Effector memory CD4-positive, alpha-beta T cell (primary cell): ENCODE data around the gene FGF2.
"Not testable (repeated sequence)": the region's sequence is repeated elsewhere in the genome, so short reads cannot be mapped to it uniquely, and the experiment has no call there.

ENCODE experiments used
- DNase-seq, 3 donors: peaks; one replicate each; pipeline ENCODE4 v3.0.0-alpha.2; 2020
- H3K27ac ChIP-seq: 2 replicates; pipeline ENCODE4 v1.7.0; 2013; ENCODE audit warnings: mild to moderate bottlenecking, low read length, moderate library complexity; ENCODE audit not compliant: insufficient read depth, poor library complexity, severe bottlenecking
- H3K27me3 ChIP-seq: replicated peaks from 2 replicates; pipeline ENCODE4 v1.7.0; 2013; ENCODE audit warnings: mild to moderate bottlenecking, low read length; ENCODE audit not compliant: insufficient read depth, control insufficient read depth, poor library complexity, severe bottlenecking
- H3K36me3 ChIP-seq: 2 replicates; pipeline ENCODE4 v1.7.0; 2013; ENCODE audit warnings: mild to moderate bottlenecking, low read length, moderate library complexity; ENCODE audit not compliant: control insufficient read depth, insufficient read depth
- H3K4me1 ChIP-seq: 2 replicates; pipeline ENCODE4 v1.7.0; 2013; ENCODE audit warnings: low read length, mild to moderate bottlenecking; ENCODE audit not compliant: control insufficient read depth, insufficient read depth, poor library complexity, severe bottlenecking
- H3K4me3 ChIP-seq: 2 replicates; pipeline ENCODE4 v1.7.0; 2013; ENCODE audit warnings: low read length, low read depth, mild to moderate bottlenecking; ENCODE audit not compliant: insufficient read depth, poor library complexity, severe bottlenecking
- H3K9me3 ChIP-seq: 2 replicates; pipeline ENCODE4 v1.7.0; 2013; ENCODE audit warnings: mild to moderate bottlenecking, low read length, moderate library complexity; ENCODE audit not compliant: control insufficient read depth

FGF2 gene

DNA sequence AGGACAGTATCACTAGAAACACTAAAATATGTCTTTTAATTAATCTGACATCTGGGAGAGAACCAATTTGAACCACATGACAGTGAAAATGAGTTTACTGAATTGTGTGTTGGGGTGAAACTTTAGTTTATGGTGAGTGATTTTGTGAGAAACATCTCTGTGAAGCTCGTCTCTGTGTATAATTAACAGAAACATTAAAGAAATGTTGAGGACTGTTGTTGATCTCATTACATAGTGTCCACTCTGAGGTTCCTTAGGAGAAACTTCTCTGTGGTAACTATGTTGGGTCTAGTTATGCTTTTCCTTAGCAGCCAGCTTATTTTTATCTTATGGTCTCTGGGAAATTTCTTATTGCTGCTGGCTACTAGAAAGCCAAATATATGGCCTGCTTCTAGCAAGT is 15.8 kb downstream of the FGF2 start:
- Histone ChIP-seq H3K4me1 (no peaks in the 10 kb centered on the region), H3K27me3 (no peaks in the 10 kb centered on the region), H3K9me3 (no peaks in the 10 kb centered on the region), H3K36me3 (no peaks in the 10 kb centered on the region), H3K27ac (no peak overlapping the region), H3K4me3 (no peak overlapping the region)
- DNase-seq, result no peak

- Histone ChIP-seq H3K27me3 (no peaks in the 10 kb centered on the region), H3K4me3 (no peak overlapping the region), H3K36me3 (no peaks in the 10 kb centered on the region), H3K4me1 (no peaks in the 10 kb centered on the region), H3K27ac (no peak overlapping the region), H3K9me3 (no peaks in the 10 kb centered on the region)
- no peak for DNase-seq
Measured at GRCh38 chr4:122842984-122843531, 16.4 kb downstream of the FGF2 start.

- not testable (repeated sequence) for H3K36me3 ChIP-seq, H3K27me3 ChIP-seq, DNase-seq, H3K4me1 ChIP-seq, H3K27ac ChIP-seq, H3K9me3 ChIP-seq, H3K4me3 ChIP-seq
Measured at GRCh38 chr4:122844391-122844790, 17.8 kb downstream of the FGF2 start.

DNA sequence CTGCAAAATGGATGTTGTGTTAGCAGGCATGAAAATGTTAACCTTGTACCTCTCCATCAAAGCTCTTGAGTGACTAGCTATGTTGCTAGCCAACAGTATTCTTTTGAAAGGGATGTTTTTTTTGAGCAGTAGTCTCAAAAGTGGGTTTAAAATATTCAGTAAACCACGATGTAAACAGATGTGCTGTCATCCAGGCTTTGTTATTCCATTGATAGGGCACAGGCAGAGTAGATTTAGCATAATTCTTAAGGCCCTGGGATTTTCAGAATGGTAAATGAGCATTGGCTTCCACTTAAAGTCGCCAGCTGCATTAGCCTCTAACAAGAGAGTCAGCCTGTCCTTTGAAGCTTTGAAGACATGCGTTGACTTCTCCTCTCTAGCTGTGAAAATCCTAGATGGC is 18.4 kb downstream of the FGF2 start:
- DNase-seq, result no peak
- no peak overlapping the region for H3K4me3 ChIP-seq
- no peaks in the 10 kb centered on the region for H3K27me3 ChIP-seq
- H3K9me3 ChIP-seq, result no peaks in the 10 kb centered on the region
- no peak overlapping the region for H3K27ac ChIP-seq
- no peaks in the 10 kb centered on the region for H3K36me3 ChIP-seq
- H3K4me1 ChIP-seq, result no peaks in the 10 kb centered on the region

DNA sequence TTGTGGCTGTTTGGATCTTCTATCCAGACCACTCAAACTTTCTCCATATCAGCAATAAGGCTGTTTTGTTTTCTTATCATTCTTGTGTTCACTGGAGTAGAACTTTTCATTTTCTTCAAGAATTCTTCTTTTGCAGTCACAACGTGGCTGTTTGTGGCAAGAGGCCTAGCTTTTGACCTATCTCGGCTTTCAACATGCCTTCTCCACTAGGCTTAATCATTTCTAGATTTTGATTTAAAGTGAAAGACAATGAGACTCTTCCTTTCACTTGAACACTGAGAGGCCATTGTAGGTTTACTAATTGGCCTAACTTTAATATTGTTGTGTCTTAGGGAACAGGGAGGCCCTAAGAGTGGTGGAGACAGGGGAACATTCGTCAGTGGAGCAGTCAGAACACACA is 19.1 kb downstream of the FGF2 start:
- no peak for DNase-seq
- Histone ChIP-seq H3K4me3 (no peak overlapping the region), H3K9me3 (no peaks in the 10 kb centered on the region), H3K36me3 (no peaks in the 10 kb centered on the region), H3K27ac (no peak overlapping the region), H3K4me1 (no peaks in the 10 kb centered on the region), H3K27me3 (no peaks in the 10 kb centered on the region)

- Histone ChIP-seq H3K4me1 (no peaks in the 10 kb centered on the region), H3K27me3 (no peaks in the 10 kb centered on the region), H3K4me3 (no peak overlapping the region), H3K27ac (no peak overlapping the region), H3K36me3 (no peaks in the 10 kb centered on the region), H3K9me3 (no peaks in the 10 kb centered on the region)
- no peak for DNase-seq
Measured at GRCh38 chr4:122847931-122848330, 21.3 kb downstream of the FGF2 start.

DNA sequence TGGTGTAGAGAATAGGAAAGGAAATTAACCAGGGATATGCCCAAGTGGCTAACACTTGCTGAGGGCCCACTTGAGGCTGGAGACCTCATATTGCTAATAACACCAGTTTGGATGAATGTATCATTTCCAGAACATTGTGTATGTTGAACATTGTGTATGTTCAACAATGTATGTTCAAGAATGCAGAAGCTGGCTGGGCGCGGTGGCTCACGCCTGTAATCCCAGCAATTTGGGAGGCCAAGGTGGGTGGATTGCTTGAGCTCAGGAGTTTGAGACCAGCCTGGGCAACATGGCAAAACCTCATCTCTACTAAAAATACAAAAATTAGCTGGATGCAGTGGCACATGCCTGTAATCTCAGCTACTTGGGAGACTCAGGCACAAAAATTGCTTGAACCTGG is 23.2 kb downstream of the FGF2 start:
- H3K36me3 ChIP-seq, H3K4me3 ChIP-seq, H3K27me3 ChIP-seq, H3K4me1 ChIP-seq, H3K9me3 ChIP-seq, DNase-seq, H3K27ac ChIP-seq: not testable (repeated sequence)

DNA sequence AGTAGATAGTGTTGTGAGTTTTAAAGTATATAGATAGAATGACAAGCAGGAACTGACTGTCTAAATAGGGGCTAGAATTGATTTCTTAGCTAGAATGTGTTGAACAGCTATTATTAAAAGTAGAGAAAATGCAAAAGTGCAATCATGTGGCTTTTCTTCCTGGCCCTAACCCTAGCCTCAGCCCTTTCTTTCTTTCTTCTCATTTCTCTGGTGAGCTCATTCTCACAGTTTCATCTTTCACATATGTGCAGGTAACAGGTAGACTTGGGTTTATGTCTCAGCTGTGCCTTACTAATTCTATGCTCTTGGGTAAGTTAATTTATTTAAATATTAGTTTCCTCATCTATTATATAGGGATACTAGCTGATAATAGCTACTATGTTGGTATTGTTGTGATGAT is 24.9 kb downstream of the FGF2 start:
- no peaks in the 10 kb centered on the region for H3K4me1 ChIP-seq
- H3K36me3 ChIP-seq, result no peaks in the 10 kb centered on the region
- H3K27ac ChIP-seq, result no peak overlapping the region

DNA sequence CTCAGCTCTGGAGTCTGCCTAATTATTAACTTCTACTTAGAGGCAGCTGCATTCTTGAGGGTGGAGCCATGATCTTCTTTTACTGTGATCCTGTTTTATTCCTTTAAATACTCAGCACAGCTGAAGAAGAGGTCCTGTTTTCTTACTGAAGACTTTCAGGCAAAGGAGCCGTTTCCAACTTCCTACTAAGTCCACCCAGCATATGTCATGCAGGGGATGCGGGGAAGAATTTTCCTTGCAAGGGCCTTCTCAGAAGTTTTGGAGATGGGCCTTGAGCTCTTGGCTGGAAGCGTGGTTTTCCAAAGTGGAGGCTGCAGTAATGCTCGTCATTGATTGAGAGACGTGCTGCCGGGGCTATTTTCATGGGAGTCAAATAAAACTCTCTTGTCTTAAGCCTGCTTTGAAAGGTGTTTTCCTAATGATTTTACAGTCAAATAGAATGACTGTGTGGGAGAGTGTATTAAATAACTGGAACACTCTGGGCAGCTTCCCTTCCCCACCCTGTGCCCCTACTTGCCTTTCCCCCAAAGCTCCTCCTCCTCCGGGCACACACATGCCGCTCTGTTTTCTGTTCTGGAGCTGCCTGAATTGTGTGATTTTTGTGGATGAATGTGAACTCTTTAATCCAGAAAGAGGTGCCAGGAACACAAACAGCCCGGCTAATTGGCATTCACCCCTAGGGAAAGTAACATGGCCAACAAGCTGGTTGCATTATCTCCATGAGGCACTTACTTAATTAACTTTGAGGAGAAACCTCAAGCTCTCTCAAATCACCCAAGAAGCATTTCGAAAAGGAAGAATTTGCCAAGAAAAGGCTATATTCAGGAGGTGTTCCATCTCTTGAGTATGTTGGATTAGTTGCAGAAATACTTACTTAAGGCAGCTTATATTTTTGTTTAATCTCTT is 28.1 kb downstream of the FGF2 start:
- Histone ChIP-seq H3K27ac (no peak overlapping the region), H3K9me3 (no peaks in the 10 kb centered on the region), H3K27me3 (no peaks in the 10 kb centered on the region), H3K4me3 (no peak overlapping the region), H3K4me1 (no peaks in the 10 kb centered on the region), H3K36me3 (no peaks in the 10 kb centered on the region)
- no peak for DNase-seq

More for the DNA sequence above, 24.9 kb downstream of the FGF2 start:
- no peak for DNase-seq
- H3K27me3 ChIP-seq, result no peaks in the 10 kb centered on the region
- no peak overlapping the region for H3K4me3 ChIP-seq
- no peaks in the 10 kb centered on the region for H3K9me3 ChIP-seq

DNA sequence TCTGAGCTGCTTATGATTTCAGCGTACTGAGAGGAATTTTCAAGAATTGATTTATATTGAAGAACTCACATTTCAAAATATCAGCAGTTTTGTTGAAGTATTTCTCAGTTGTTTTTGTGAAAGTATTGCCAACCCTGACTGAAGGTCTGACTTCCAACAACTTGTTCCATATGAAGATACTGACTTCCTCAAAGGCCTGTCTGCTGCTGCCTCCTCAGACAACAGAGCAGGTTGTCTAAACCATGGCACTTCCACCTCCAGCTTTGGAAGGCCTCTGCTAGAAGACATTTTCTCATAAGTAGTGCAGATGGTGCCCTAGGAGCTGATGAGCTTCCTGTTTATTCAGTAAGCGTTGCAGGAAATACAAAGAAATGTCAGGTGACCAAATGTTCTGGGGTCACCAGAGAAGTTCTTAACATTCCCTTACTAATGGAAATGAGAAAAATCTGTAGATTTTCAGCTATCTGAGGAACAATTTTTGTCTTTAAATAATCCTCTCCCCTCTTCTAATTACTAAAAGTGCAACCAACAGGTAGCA is 28.8 kb downstream of the FGF2 start:
- Histone ChIP-seq H3K27ac (no peak overlapping the region), H3K4me1 (no peaks in the 10 kb centered on the region)
- no peak for DNase-seq

More for the DNA sequence above, 28.8 kb downstream of the FGF2 start:
- Histone ChIP-seq H3K36me3 (no peaks in the 10 kb centered on the region), H3K4me3 (no peak overlapping the region), H3K27me3 (no peaks in the 10 kb centered on the region), H3K9me3 (no peaks in the 10 kb centered on the region)
